GM12878 (cell line): ENCODE data around the gene OLR1. TPM values are rescaled to one million over a fixed set of nuclear protein-coding genes. Genes with fewer than 3 reads are reported as not detected.

Source experiments
- ATAC-seq: fragments of 200-7000 bp; cut with Tn5 transposase; 3 replicates; pipeline ENCODE4 v1.9.1; 2020; ENCODE audit warnings: mild to moderate bottlenecking, moderate library complexity
- BruUV-seq: library from RNA; stranded (reverse); fragments of 400-500 nt; replicated peaks from 2 replicates; lab custom pipeline; 2021; lab: Mats Ljungman, UMichigan
- CTCF ChIA-PET: fragments of 300-600 bp; sonication (Branson Sonifier 250); formaldehyde crosslinking; extraction: SDS; loops from one replicate; lab custom pipeline; 2021; ENCODE audit warnings: inconsistent platforms; lab: Yijun Ruan, JAX
- POLR2A ChIA-PET: fragments of 350-600 bp; formaldehyde crosslinking; extraction: SDS; loops from one replicate; lab custom pipeline; 2021; ENCODE audit warnings: inconsistent platforms; lab: Charles Lee
- RAD21 ChIA-PET: fragments of 300-600 bp; sonication (Branson Sonifier 250); formaldehyde crosslinking; loops from one replicate; lab custom pipeline; 2023; ENCODE audit warnings: antibody characterized with exemption; ENCODE audit not compliant: unreplicated experiment; lab: Charles Lee
- SMC1A ChIA-PET: fragments of 300-600 bp; sonication (Branson Sonifier 250); formaldehyde crosslinking; loops from one replicate; lab custom pipeline; 2023; ENCODE audit not compliant: unreplicated experiment, uncharacterized antibody; lab: Charles Lee
- DNase-seq: peaks from one replicate; pipeline ENCODE4 v3.0.0-alpha.2; 2011; ENCODE audit warnings: low read depth, low spot score
- FAIRE-seq: peaks from 3 replicates; lab custom pipeline; 2011; peaks lifted over from hg19 to GRCh38; lab: Jason Lieb, UNC
- H2AFZ ChIP-seq: 2 replicates; pipeline ENCODE4 v1.6.0; 2011; ENCODE audit warnings: low read depth, low read length, control low read depth; ENCODE audit not compliant: control insufficient read depth
- H3K27ac ChIP-seq: 2 replicates; pipeline ENCODE4 v1.5.1; 2011; ENCODE audit warnings: control low read depth; ENCODE audit not compliant: control insufficient read depth, insufficient read depth
- H3K27me3 ChIP-seq, 2 experiments: replicated peaks in 1 of 2; 2 replicates each; pipeline versions ENCODE4 v1.6.0 to v1.6.1; 2011; ENCODE audit warnings: low read length in 1 of 2; ENCODE audit not compliant: control insufficient read depth in 2 of 2, insufficient read depth in 2 of 2
- H3K36me3 ChIP-seq, 2 experiments: 2 replicates each; pipeline ENCODE4 v1.5.1; 2011; ENCODE audit warnings: low read length in 1 of 2; ENCODE audit not compliant: control insufficient read depth in 2 of 2, insufficient read depth in 2 of 2
- H3K4me1 ChIP-seq: 2 replicates; pipeline ENCODE4 v1.6.1; 2011; ENCODE audit warnings: mild to moderate bottlenecking, low read length, moderate library complexity, mixed read lengths; ENCODE audit not compliant: control insufficient read depth, insufficient read depth
- H3K4me2 ChIP-seq: 2 replicates; pipeline ENCODE4 v1.6.0; 2011; ENCODE audit warnings: control low read depth; ENCODE audit not compliant: control insufficient read depth, insufficient read depth
- H3K4me3 ChIP-seq: fragments of 200-600 bp; sonication (generic); 2 replicates; pipeline ENCODE4 v1.5.1; 2016
- H3K79me2 ChIP-seq: 2 replicates; pipeline ENCODE4 v1.6.0; 2011; ENCODE audit warnings: low read length; ENCODE audit not compliant: control insufficient read depth, insufficient read depth
- H3K9ac ChIP-seq: 2 replicates; pipeline ENCODE4 v1.8.0; 2011; ENCODE audit warnings: low read length, control low read depth, mixed read lengths; ENCODE audit not compliant: control insufficient read depth, insufficient read depth
- H3K9me3 ChIP-seq: replicated peaks from 3 replicates; pipeline ENCODE4 v1.5.1; 2011; ENCODE audit warnings: mild to moderate bottlenecking, low read length; ENCODE audit not compliant: control insufficient read depth, insufficient read depth
- H4K20me1 ChIP-seq: 2 replicates; pipeline ENCODE4 v1.6.0; 2011; ENCODE audit not compliant: control insufficient read depth, insufficient read depth
- BCL3 ChIP-seq: IDR thresholded peaks from 2 replicates; pipeline ENCODE4 v1.6.1; 2011; ENCODE audit warnings: borderline replicate concordance, low read depth, mild to moderate bottlenecking, moderate library complexity, low read length; ENCODE audit not compliant: insufficient read depth, poor library complexity, severe bottlenecking
- BHLHE40 ChIP-seq, 2 experiments: fragments of 450-650 bp in 1 of 2; IDR thresholded peaks; 2 replicates each; pipeline ENCODE4 v1.6.1; 2011 to 2017; ENCODE audit warnings: low read depth in 2 of 2, borderline replicate concordance in 1 of 2, improper control_type of control experiment in 1 of 2, low read length in 1 of 2, mild to moderate bottlenecking in 1 of 2
- DPF2 ChIP-seq: fragments of 450-650 bp; IDR thresholded peaks from 2 replicates; pipeline ENCODE4 v1.6.1; 2017; ENCODE audit warnings: mild to moderate bottlenecking
- MTA3 ChIP-seq: IDR thresholded peaks from 2 replicates; pipeline ENCODE4 v1.6.1; 2012; ENCODE audit warnings: low read length, inconsistent platforms, borderline replicate concordance
- MYB ChIP-seq: fragments of 150-350 bp; IDR thresholded peaks from 2 replicates; pipeline ENCODE4 v1.6.1; 2014; ENCODE audit warnings: mild to moderate bottlenecking, low read depth, low read length, borderline replicate concordance
- NBN ChIP-seq: fragments of 450-650 bp; IDR thresholded peaks from 2 replicates; pipeline ENCODE4 v1.6.1; 2016
- PAX5 ChIP-seq: IDR thresholded peaks from 2 replicates; pipeline ENCODE4 v1.6.1; 2011; ENCODE audit warnings: low read depth, low read length, borderline replicate concordance
- RUNX3 ChIP-seq: IDR thresholded peaks from 2 replicates; pipeline ENCODE4 v1.6.1; 2012; ENCODE audit warnings: low read length, inconsistent platforms
- STAT3 ChIP-seq: IDR thresholded peaks from 2 replicates; pipeline ENCODE4 v1.6.1; 2011; ENCODE audit warnings: low read depth, low read length, improper control_type of control experiment
- ZNF687 ChIP-seq: fragments of 450-650 bp; IDR thresholded peaks from 2 replicates; pipeline ENCODE4 v1.6.1; 2017; ENCODE audit warnings: mild to moderate bottlenecking, moderate library complexity
- WGBS: methylation state at CpG from one replicate; pipeline ENCODE4 v1.1.6; 2016; ENCODE audit warnings: low lambda C conversion rate; ENCODE audit not compliant: insufficient replicate concordance, insufficient coverage; ENCODE audit errors: missing lambda C conversion rate; 5-methylcytosine and 5-hydroxymethylcytosine counted together
- in situ Hi-C: fragments of 300-500 bp; cut with MboI; formaldehyde crosslinking; loops from 9 replicates; pipeline ENCODE4 v1.14.3; 2018; ENCODE audit warnings: mixed read lengths
- intact Hi-C: fragments of 100-400 bp; cut with micrococcal nuclease; formaldehyde crosslinking; loops from one replicate; pipeline ENCODE4 v1.14.2; 2022; ENCODE audit not compliant: unreplicated experiment
- polyA plus RNA-seq, 11 experiments: library from polyadenylated mRNA; depleted of rRNA in 4 of 11; unstranded in 6 of 11; stranded (reverse) in 5 of 11; fragments of >200 nt; fragmentation: Nextera tagmentation in 4 of 11; fragmentation: Illumina TruSeq in 1 of 11; extraction: Ambion mirVana in 4 of 11; extraction: Trizol in 1 of 11; gene quantifications; 1 replicate in 1 of 11; 2 replicates in 10 of 11; pipeline versions ENCODE4 v1.2.1 to v1.2.3, GENCODE V29; 2011 to 2016; ENCODE audit warnings: inconsistent platforms in 2 of 11, missing spikeins in 2 of 11, low read depth in 1 of 11
- total RNA-seq, 4 experiments: library from RNA; depleted of rRNA in 3 of 4; stranded (reverse); fragments of >200 nt in 3 of 4; fragmentation: Illumina TruSeq in 1 of 4; extraction: Trizol in 1 of 4; gene quantifications; 2 replicates each; pipeline versions ENCODE4 v1.2.1 to v1.2.3, GENCODE V29; 2013 to 2021

The OLR1 gene
- total and polyA plus RNA-seq, 10 of the 15 experiments (the other 5 are each of a cell fraction or from before 2014, with no cell fraction given), result 0.08 TPM; not detected in 9

GRCh38 chr12:10155966-10156365, 16.0 kb downstream of the OLR1 start:
- in situ Hi-C loops (no loop called here), intact Hi-C loops (no loop called here)
- ChIA-PET RAD21 (interaction anchor here (1.6 kb wide), 1 partner anchor 34 kb away, joined by 3 read pairs; no protein-coding TSS in a partner anchor), CTCF (no interaction called here), SMC1A (no interaction called here), POLR2A (no interaction called here)
- Histone ChIP-seq H3K4me2 (no peak overlapping the region), H4K20me1 (no peaks in the 10 kb centered on the region), H3K36me3 (no peaks in the 10 kb centered on the region), H3K4me1 (peaks cover 11% of the 10 kb centered on the region; the same call in 1 of the 2 replicates), H3K27ac (no peak overlapping the region), H3K9me3 (no peaks in the 10 kb centered on the region), H2AFZ (no peak overlapping the region), H3K9ac (no peak overlapping the region), H3K27me3 (peaks cover 0 to 5% of the 10 kb centered on the region in 2 experiments; a peak in 2 of 4 replicates), H3K79me2 (no peaks in the 10 kb centered on the region), H3K4me3 (no peak overlapping the region)
- DNase-seq, result no peak
- ATAC-seq, result no peak
- no peak for FAIRE-seq
- TF ChIP-seq MTA3, result no peak
- TF ChIP-seq RUNX3, result no peak
- TF ChIP-seq STAT3, result no peak
- no TSS peak for BruUV-seq
- whole genome bisulfite sequencing, result 64% methylated on average over 3 of the region's 3 CpGs

GRCh38 chr12:10154145-10154496, 17.8 kb downstream of the OLR1 start:
- intact Hi-C loops, result loop anchor here (5.0 kb wide), 1 partner anchor 518 kb away; the partner anchor contains the start of gene STYK1
- POLR2A ChIA-PET, result no interaction called here
- DNase-seq (no peak), ATAC-seq (no peak), FAIRE-seq (no peak)
- H3K79me2 ChIP-seq, result no peaks in the 10 kb centered on the region
- H3K9me3 ChIP-seq, result no peaks in the 10 kb centered on the region; the same call in 2 of the 3 replicates
- RAD21 ChIA-PET, result no interaction called here
- no peak overlapping the region for H3K27ac ChIP-seq
- peak overlapping the region; percentile 67; the same call in 1 of the 2 replicates for H3K4me3 ChIP-seq
- no TSS peak for BruUV-seq
- no peaks in the 10 kb centered on the region for H4K20me1 ChIP-seq
- no peaks in the 10 kb centered on the region for H3K36me3 ChIP-seq
- H3K4me1 ChIP-seq, result 0 out of 2 replicates have a peak, but pooled peaks cover 4% of the 10 kb centered on the region
- peak overlapping the region; percentile 43; the same call in 1 of the 2 replicates for H2AFZ ChIP-seq
- in situ Hi-C loops, result no loop called here
- SMC1A ChIA-PET, result interaction anchor here (0.7 to 0.9 kb wide), 3 partner anchors 37 to 542 kb away, joined by 3 to 6 read pairs (median 3); no protein-coding TSS in a partner anchor
- H3K27me3 ChIP-seq, result peaks cover 0 to 5% of the 10 kb centered on the region in 2 experiments; a peak in 2 of 4 replicates
- H3K9ac ChIP-seq, result no peak overlapping the region
- 46% methylated on average over 6 of the region's 6 CpGs for WGBS
- CTCF ChIA-PET, result interaction anchor here (0.6 to 3.7 kb wide), 8 partner anchors 11 to 410 kb away, joined by 3 to 23 read pairs (median 4); no protein-coding TSS in a partner anchor
- peak overlapping the region; percentile 100; the same call in 1 of the 2 replicates for H3K4me2 ChIP-seq
- TF ChIP-seq NBN (no peak), DPF2 (no peak), PAX5 (no peak), BCL3 (no peak), ZNF687 (no peak), BHLHE40 (IDR thresholded peaks at IDR 0.05; ENCODE audit: borderline replicate concordance in 1 of 2, low read depth in 2 of 2, low read length in 1 of 2) (no peak), MYB (no peak)
